SKM-1 treated with dmso at 0.1 percent for 144 hours (cell line): ENCODE results near the gene SBDS.
"Not testable (repeated sequence)": the region's sequence is repeated elsewhere in the genome, so short reads cannot be mapped to it uniquely, and the experiment has no call there.

ENCODE experiments used
- DNase-seq: peaks from one replicate; lab custom pipeline; 2025; ENCODE audit not compliant: unreplicated experiment; lab: John Stamatoyannopoulos, UW

Gene SBDS

GRCh38 chr7:66996444-66997191 is 1.2 kb upstream of the SBDS start, which contains the start of gene TYW1:
Gene TYW1, plus strand, starts transcription at chr7:66996833. Its CDS starts 146 bp downstream, at chr7:66996979.
- DNase-seq = peak; percentile 96

DNA sequence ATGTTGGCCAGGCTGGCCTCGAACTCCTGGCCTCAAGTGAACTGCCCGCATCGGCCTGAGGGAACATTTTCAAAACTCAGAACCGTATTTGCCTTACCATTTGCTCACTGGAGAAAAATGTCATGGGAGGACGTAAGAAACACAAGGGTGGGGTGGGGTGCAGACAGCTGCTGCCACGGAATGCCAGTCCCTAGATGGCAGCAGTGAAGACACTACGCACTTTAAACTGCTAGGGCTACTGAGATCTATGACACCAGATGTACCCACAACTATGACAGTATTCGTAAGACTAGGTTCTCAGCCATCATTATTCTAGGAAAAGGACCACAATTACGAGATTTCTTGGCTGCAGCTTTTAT is 716 bp downstream of the SBDS start:
- peak; percentile 52 for DNase-seq

DNA sequence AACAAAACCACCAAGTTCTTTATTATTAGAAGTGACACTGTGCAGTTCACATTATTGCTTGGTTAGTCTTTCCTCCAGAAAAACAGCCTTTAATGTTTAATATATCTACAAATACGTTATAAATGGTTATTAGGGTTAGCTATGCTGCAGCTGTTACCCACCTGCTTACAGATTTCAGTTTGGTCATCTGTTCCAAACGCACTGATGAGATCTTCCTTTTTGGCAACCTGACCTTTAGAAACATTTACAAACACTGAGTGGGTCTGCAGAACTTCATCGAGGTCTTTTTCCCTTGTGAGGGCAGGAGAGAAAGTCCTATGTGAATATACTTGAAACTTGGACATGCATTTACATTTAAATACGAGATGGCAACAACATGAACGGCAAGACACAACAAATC is 1.3 kb downstream of the SBDS start:
- not testable (repeated sequence) for DNase-seq

DNA sequence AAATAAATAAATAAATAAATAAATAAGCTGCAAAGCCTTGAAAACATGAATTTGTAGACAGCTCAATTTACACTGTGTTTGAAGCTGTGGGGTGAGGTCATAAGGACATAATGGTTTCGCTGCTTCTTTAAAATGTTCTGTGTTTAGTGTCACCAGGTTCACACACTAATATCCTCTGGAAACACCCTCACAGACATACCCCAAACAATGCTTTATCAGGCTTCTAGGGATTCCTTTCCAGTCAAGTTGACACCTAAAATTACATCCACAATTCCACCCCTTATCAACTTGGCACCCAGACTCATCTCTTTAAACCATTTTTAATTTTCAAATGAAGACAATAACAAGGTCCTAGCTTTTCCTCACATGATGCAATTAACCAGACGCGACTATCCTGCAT is 5.8 kb downstream of the SBDS start:
- not testable (repeated sequence) for DNase-seq

DNA sequence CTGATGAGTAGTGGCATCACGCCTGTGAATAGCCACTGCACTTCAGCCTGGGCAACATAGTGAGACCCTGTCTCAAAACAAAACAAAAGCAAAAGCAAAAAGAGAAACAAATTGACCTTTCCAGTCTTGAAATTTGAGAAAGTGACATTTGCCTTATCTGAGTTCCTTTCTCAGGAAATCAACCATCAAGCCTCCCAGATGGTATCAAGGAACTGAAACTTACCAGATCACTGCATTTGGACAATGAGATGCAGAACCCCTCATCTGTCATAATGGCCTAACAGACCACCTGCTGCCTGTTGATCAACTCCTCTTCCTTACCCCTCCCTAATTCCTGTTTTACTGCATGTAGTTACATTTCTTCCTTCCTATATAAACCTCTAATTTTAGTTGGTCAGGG is 15.1 kb downstream of the SBDS start:
- not testable (repeated sequence) for DNase-seq

- DNase-seq = not testable (repeated sequence)
Measured at GRCh38 chr7:66979013-66979412, 16.4 kb downstream of the SBDS start.

DNA sequence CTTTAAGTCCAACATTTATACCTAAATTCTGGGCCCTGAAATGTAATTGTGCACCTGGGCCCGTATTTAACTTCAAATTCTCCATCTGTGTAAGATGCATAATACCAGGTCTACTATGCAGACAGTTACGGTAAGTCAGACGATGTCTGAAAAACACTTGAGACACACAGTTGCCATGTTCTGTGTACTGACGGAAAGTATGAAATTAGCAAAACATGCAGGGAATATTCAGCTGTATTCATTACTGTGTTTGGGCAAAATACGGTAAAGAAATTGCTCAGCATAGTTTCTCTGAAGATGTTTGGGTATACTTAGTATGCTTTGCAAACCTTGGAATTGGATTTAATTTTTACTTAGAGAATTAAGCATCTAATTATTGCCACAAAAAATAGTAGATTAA is 17.1 kb downstream of the SBDS start:
- DNase-seq = not testable (repeated sequence)

DNA sequence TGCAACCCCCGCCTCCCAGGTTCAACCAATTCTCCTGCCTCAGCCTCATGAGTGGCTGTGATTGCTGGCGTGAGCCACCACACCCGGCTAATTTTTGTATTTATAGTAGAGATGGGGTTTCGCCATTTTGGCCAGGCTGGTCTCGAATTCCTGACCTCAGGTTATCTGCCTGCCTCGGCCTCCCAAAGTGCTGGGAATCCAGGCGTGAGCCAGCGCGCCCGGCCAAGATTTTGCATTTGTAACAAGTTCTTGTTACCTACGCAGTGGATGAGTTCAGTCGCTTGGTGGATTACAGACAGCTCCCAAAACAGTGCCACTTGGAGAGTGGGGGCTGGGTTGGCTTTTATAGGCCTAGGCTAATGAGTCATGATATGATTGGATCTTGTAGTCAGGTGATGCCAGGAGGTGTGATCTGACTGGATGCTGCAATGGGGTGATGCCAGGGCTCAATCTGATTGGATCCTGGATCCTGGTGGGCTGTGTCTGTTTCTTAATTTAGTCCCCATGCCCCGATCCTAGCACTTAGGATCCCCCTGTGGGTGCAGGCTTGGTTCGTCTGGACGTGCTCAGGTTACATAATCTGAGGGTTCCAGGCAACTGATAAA is 20.3 kb downstream of the SBDS start:
- DNase-seq = no peak

- DNase-seq = no peak
Measured at GRCh38 chr7:66970310-66970709, 25.1 kb downstream of the SBDS start.

DNA sequence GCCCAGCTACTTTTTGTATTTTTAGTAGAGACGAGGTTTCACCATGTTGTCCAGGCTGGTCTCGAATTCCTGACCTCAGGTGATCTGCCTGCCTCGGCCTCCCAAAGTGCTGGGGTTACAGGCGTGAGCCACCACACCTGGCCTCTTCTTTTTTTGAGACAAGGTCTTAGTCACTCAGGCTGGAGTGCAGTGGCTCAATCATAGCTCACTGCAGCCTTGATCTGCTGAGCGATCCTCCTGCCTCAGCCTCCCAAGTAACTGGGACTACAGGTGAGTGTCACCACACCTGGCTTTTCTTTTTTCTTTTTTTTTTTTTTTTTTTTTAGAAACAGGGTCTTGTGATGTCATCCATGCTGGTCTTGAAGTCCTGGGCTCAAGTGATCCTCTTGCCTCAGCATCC is 26.4 kb downstream of the SBDS start:
- DNase-seq = not testable (repeated sequence)

DNA sequence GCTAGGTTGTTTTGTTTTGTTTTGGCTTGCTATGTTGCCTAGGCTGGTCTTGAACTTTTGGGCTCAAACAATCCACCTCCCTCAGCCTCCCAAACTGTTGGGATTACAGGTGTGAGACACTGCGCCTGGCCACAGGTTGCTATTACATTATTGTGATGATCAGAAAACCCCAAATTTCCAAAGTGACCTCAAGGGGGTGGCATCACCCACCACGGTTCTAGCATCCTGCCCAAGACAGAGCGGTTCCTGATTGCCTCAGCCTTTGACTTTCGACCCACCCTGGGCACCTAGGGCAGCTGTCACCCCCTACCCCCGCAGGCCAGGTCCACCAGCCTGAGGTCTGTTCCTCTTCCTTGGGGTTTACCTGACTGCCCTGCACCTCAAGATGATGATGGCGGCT is 28.4 kb downstream of the SBDS start:
- DNase-seq = no peak

- no peak for DNase-seq
Measured at GRCh38 chr7:66964411-66964810, 31.0 kb downstream of the SBDS start.

- DNase-seq = no peak
Measured at GRCh38 chr7:66961096-66961495, 34.3 kb downstream of the SBDS start.

DNA sequence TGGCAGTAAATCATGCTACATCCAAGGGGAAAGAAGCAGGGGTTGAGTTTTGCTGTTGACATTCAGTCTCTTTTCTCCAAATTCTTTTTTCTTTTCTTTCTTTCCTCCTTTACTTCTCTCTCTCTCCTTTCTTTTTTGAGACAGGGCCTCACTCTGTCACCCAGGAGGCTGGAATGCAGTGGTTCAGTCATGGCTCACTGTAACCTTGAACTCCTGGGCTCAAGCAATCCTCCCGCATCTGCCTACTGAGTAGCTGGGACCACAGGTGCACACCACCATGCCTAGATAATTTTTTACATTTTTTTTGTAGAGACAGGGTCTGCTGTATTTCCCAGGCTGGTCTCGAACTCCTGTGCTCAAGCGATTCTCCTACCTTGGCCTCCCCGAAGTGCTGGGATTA is 35.2 kb downstream of the SBDS start:
- DNase-seq = no peak

DNA sequence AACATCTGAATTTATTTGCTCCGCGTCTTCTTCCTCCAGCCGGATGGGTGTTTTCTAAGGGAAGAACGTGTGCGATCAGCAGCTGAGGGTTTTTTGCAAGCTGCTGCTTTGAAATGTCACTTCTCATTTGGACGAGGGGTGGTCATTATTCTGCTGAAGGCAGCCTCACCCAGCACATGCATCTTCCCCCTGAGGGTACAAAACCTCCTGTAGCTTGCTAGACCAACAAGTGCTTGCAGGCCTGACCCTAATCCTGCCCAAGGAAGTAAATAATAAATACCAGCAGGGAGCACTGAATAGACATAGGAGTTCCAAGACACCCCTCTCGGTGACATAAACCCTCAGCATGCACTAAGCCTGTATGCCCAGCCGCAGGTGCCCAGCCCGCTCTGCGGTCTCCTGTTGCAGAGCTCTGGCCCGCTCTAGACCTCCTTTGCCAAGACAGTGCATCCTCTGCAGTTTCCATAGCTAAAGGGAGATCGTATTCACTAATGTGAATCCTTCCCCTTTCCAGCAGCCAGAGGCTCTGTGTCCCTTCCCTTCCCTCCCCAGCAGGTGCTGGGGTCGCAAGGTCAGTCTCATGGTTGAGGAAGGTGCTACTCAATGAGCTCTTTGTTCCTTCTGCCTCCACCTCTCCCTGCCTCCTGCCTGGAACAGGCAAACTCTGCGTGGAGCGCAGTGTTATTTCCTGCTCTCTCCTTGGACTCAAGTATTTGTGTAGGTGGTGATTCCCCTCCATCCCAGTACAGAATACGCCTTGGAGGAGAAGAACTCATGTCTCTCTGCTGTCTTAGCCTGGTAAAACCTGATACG is 36.6 kb downstream of the SBDS start:
- no peak for DNase-seq

DNA sequence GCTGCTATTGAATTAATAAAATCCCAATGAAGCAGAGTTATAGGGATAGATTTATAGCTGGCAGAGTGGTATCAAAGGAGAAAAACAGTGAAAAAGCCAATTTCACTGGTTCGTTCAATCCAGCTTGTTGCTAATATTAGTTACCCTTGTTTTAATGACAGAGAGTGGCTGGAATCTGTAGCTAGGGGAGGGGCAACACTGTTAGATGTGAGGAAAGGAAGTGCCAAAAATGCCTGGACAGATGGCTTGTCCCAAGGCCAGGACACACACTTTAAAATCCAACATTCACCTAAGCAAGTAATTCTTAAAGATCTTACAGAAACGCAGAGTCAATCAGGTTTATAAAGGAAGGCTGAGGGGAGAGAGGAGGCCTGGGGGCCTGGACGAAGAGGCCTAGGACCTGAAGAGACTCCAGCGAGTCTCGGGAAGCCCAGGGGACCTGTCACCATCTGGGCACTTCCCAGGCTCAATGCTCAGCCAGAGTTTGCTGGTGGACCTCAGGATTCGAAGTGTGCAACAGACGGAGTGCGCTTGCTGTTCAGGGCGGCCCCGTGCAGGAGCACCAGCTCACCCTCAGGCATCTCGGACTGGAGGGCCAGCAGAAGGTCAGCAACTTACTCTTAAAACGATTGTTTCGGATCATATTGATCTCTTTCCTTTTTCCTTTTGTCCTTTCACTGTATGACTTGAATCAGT is 37.6 kb downstream of the SBDS start:
- no peak for DNase-seq

- no peak for DNase-seq
Measured at GRCh38 chr7:66953044-66953427, 42.4 kb downstream of the SBDS start.

- no peak for DNase-seq
Measured at GRCh38 chr7:66952343-66953043, 42.9 kb downstream of the SBDS start.

GRCh38 chr7:66950763-66951162 is 44.6 kb downstream of the SBDS start:
- no peak for DNase-seq

DNA sequence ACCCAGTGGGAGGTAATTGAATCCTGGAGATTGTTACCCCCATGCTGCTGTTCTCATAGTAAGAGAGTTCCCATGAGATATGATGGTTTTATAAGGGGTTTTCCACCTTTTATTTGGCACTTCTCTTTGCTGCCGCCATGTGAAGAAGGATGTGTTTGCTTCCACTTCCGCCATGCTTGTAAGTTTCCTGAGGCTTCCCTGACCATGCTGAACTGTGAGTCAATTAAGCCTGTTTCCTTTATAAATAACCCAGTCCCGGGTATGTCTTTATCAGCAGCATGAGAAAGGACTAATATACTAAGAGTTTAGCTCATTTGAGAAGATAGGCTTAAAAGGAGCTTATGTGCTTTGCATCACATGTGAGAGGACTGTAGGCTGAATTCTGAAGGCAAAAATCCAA is 45.1 kb downstream of the SBDS start:
- no peak for DNase-seq
